ENCODE results near the gene NKX6-2.

DNA sequence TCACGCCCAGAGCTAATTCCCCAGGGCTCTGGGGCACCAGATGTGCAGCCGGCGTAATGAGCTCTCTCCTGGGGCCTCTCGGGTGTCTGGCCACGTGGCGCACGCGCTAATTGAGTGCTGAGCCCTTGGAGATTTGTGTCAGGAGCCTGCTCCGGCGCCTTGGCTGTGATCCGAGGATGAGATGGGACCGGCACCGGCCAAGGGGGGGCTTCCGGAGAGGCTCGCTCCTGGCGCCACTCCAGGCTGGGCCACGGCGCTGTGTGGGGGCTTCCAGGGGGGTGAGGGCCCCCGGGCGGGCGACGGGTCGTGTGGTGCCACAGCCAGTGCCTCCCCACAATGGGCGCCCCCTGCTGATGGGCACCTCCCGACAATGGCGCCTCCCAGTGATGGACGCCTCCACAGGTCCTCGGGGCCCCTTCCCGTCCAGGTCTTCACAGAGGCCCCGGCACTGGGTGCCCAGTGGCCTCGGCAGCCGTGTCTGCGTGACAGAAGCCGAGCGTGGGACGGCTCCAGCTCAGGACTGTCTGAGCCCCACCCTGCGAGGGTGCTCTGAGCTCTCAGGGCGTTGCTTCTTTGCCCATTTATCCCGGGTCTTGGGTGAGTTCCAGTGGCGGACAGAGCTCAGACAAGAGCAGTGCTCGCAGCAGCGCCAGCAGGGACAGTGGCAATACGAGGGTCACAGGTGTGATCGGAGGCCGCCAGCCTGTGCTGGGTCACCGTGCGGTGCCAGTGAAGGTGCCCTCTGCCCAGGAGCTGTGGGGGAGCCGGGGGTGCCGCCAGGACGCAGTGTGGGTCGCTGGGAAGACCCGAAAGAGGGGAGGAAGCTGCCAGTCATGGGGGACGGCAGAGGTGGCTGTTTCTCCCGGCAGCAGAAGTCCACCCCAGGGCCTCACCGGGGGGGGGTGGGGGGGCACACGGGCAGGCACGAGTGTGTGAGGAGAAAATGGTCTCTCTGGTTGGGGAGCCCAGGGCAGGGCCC lies 8.2 kb upstream of the NKX6-2 start:
- no peak for TF ChIP-seq POLR2A (IDR thresholded peaks at IDR 0.05)
- TF ChIP-seq, protein P1, sequence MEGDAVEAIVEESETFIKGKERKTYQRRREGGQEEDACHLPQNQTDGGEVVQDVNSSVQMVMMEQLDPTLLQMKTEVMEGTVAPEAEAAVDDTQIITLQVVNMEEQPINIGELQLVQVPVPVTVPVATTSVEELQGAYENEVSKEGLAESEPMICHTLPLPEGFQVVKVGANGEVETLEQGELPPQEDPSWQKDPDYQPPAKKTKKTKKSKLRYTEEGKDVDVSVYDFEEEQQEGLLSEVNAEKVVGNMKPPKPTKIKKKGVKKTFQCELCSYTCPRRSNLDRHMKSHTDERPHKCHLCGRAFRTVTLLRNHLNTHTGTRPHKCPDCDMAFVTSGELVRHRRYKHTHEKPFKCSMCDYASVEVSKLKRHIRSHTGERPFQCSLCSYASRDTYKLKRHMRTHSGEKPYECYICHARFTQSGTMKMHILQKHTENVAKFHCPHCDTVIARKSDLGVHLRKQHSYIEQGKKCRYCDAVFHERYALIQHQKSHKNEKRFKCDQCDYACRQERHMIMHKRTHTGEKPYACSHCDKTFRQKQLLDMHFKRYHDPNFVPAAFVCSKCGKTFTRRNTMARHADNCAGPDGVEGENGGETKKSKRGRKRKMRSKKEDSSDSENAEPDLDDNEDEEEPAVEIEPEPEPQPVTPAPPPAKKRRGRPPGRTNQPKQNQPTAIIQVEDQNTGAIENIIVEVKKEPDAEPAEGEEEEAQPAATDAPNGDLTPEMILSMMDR (IDR thresholded peaks at IDR 0.05): no peak
- no peak for TF ChIP-seq EP300 (IDR thresholded peaks at IDR 0.05)
- TF ChIP-seq POLR2AphosphoS5 (IDR thresholded peaks at IDR 0.05): no peak

Data from suprapubic skin (tissue), 4 donors.